Stomach (tissue), 9 donors: ENCODE data around the gene PIAS3. TPM values are rescaled to one million over a fixed set of nuclear protein-coding genes. Genes with fewer than 3 reads are reported as not detected.

Source experiments
- DNase-seq, 2 donors: peaks; one replicate each; pipeline versions ENCODE4 v3.0.0 to v3.0.0-alpha.2; 2013 to 2019
- H3K27ac ChIP-seq, 5 donors: fragments of 200-600 bp in 4 of 5; sonication (generic) in 4 of 5; one replicate each; pipeline ENCODE4 v1.5.1; 2013 to 2019; ENCODE audit warnings: mild to moderate bottlenecking in 1 of 5, moderate library complexity in 1 of 5
- H3K27me3 ChIP-seq, 3 donors: fragments of 200-600 bp; sonication (generic); one replicate each; pipeline ENCODE4 v1.5.1; 2017 to 2019; ENCODE audit warnings: mixed run types in 1 of 3
- H3K36me3 ChIP-seq, 4 donors: fragments of 200-600 bp; sonication (generic); 1 replicate in 3 of 4; 2 replicates in 1 of 4; pipeline ENCODE4 v1.5.1; 2016 to 2019
- H3K4me1 ChIP-seq, 4 donors: fragments of 200-600 bp; sonication (generic); one replicate each; pipeline ENCODE4 v1.5.1; 2016 to 2019
- H3K4me3 ChIP-seq, 4 donors: fragments of 200-600 bp; sonication (generic) in 3 of 4; one replicate each; pipeline ENCODE4 v1.5.1; 2016 to 2019; ENCODE audit warnings: mild to moderate bottlenecking in 1 of 4
- H3K9me3 ChIP-seq, 4 donors: fragments of 200-600 bp; sonication (generic); one replicate each; pipeline ENCODE4 v1.5.1; 2016 to 2019
- EP300 ChIP-seq: sonication (generic); formaldehyde crosslinking; IDR thresholded peaks from one replicate; pipeline ENCODE4 v1.6.1; 2017; ENCODE audit warnings: antibody characterized with exemption
- POLR2A ChIP-seq, 4 donors: fragments of 450-650 bp; IDR thresholded peaks; one replicate each; pipeline ENCODE4 v1.6.1; 2016; ENCODE audit warnings: antibody characterized with exemption in 4 of 4, control low read depth in 2 of 4, mild to moderate bottlenecking in 1 of 4, moderate library complexity in 1 of 4
- POLR2AphosphoS5 ChIP-seq, 3 donors: sonication (generic); formaldehyde crosslinking; IDR thresholded peaks; one replicate each; pipeline ENCODE4 v1.6.1; 2016; ENCODE audit warnings: antibody characterized with exemption in 3 of 3
- WGBS, 5 donors: extraction: QIAGEN DNeasy Blood & Tissue Kit in 3 of 5; methylation state at CpG; one replicate each; pipeline versions ENCODE4 v1.1.5 to v1.1.7; 2013 to 2018; 5-methylcytosine and 5-hydroxymethylcytosine counted together
- intact Hi-C: fragments of 100-400 bp; cut with DNase I; formaldehyde crosslinking; loops from one replicate; pipeline ENCODE4 v1.15.1; 2023; ENCODE audit warnings: low total_unique reads
- polyA plus RNA-seq, 3 donors: library from polyadenylated mRNA; stranded (reverse); fragments of 200-250 nt; gene quantifications; one replicate each; pipeline ENCODE4 v1.2.3, GENCODE V29; 2013
- small RNA-seq, 4 donors: library from RNA; depleted of rRNA; stranded (forward); fragments of <200 nt; gene quantifications; one replicate each; pipeline ENCODE3, GENCODE V24; 2016
- total RNA-seq, 5 donors: library from RNA; depleted of rRNA; stranded (reverse); fragments of >200 nt; gene quantifications; one replicate each; pipeline versions ENCODE4 v1.1.0 to v1.2.3, GENCODE V29; 2014 to 2016
- TF ChIP-seq, protein P1 (sequence below), 7 experiments: fragments of 450-650 bp in 4 of 7; fragments of 200-600 bp in 3 of 7; sonication (generic) in 3 of 7; IDR thresholded peaks; one replicate each; pipeline ENCODE4 v1.5.1; 2016 to 2019; ENCODE audit warnings: antibody characterized with exemption in 7 of 7, control low read depth in 2 of 7, mild to moderate bottlenecking in 1 of 7
- donor health status: healthy with polysubstance abuse.
- donor health status: Bipolar disorder and iron deficiency.
- donor health status: healthy.

PIAS3 gene
- total and polyA plus RNA-seq, 8 donors = 4.1 to 65.9 (median 24.1) TPM

DNA sequence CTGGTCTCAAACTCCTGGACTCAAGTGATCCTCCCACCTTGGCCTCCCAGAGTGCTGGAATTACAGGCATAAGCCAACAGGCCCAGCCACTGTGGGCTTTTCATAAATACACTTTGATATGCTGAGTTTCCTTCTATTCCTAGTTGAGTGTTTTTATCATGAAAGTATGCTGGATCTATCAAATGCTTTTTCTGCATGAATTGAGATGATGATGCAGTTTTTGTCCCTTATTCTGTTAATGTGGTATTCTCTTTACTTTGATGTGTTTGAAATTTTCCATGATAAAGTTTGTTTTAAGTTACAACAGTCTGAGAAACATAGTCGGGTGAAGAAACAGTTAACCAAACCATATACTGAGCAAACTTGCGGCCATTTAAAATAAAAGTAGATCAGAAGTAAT, 59.1 kb downstream of the PIAS3 start:
- 81 to 96% (median 91%) methylated on average over 2 of the region's 2 CpGs for WGBS, 5 donors
- Histone ChIP-seq H3K36me3 (no peaks in the 10 kb centered on the region), H3K9me3 (peaks cover 0 to 13% (median 5%) of the 10 kb centered on the region in 4 donors), H3K27me3 (no peaks in the 10 kb centered on the region), H3K4me1 (peaks cover 4 to 33% (median 16%) of the 10 kb centered on the region in 4 donors), H3K4me3 (no peak overlapping the region), H3K27ac (no peak overlapping the region)
- TF ChIP-seq, protein P1, sequence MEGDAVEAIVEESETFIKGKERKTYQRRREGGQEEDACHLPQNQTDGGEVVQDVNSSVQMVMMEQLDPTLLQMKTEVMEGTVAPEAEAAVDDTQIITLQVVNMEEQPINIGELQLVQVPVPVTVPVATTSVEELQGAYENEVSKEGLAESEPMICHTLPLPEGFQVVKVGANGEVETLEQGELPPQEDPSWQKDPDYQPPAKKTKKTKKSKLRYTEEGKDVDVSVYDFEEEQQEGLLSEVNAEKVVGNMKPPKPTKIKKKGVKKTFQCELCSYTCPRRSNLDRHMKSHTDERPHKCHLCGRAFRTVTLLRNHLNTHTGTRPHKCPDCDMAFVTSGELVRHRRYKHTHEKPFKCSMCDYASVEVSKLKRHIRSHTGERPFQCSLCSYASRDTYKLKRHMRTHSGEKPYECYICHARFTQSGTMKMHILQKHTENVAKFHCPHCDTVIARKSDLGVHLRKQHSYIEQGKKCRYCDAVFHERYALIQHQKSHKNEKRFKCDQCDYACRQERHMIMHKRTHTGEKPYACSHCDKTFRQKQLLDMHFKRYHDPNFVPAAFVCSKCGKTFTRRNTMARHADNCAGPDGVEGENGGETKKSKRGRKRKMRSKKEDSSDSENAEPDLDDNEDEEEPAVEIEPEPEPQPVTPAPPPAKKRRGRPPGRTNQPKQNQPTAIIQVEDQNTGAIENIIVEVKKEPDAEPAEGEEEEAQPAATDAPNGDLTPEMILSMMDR (IDR thresholded peaks at IDR 0.05) = no peak
- TF ChIP-seq EP300 (no peak), POLR2AphosphoS5 (IDR thresholded peaks at IDR 0.05) (no peak), POLR2A (IDR thresholded peaks at IDR 0.05) (no peak)
- intact Hi-C loops = no loop called here
- no peak for DNase-seq

Small RNA genes within 50 kb of the gene (small RNA-seq; reads per million reads assigned to genes)
- 0 to 0.08 (median 0) reads per million in 4 donors for gene MIR6736

Other genes starting within 250 kb of the PIAS3 start
- gene PDZK1, start 151.7 kb downstream of the PIAS3 start, total RNA-seq = 1 to 10 TPM in 3 of 5 donors, not detected in 2; 3.2 to 5.1 (median 3.5) TPM
- gene PDZK1, start 151.7 kb downstream of the PIAS3 start, polyA plus RNA-seq = 1 to 10 TPM in 1 of 3 donors, under 1 TPM in 2; 0.13 to 2.1 (median 0.62) TPM
- 1 to 10 TPM in 1 of 5 donors, under 1 TPM in 1, not detected in 3; 0.37 to 4.8 TPM for gene CD160, start 139.6 kb downstream of the PIAS3 start, total RNA-seq
- gene CD160, start 139.6 kb downstream of the PIAS3 start, polyA plus RNA-seq = under 1 TPM in 1 of 3 donors, not detected in 2; 0.25 TPM
- gene RNF115, start 35.0 kb downstream of the PIAS3 start, total RNA-seq = 10 to 100 TPM in 4 of 5 donors, 1 to 10 TPM in 1; 7.0 to 44.1 (median 19.3) TPM
- gene RNF115, start 35.0 kb downstream of the PIAS3 start, polyA plus RNA-seq = 1 to 10 TPM; 4.8 to 5.1 (median 4.9) TPM
- gene POLR3C, start 34.9 kb downstream of the PIAS3 start, total RNA-seq = 10 to 100 TPM in 4 of 5 donors, 1 to 10 TPM in 1; 5.3 to 34.4 (median 20.9) TPM
- 10 to 100 TPM; 13.8 to 24.6 (median 15.4) TPM for gene POLR3C, start 34.9 kb downstream of the PIAS3 start, polyA plus RNA-seq
- 10 to 100 TPM in 1 of 5 donors, 1 to 10 TPM in 3, not detected in 1; 3.2 to 18.3 (median 6.6) TPM for gene NUDT17, start 13.5 kb downstream of the PIAS3 start, total RNA-seq
- 1 to 10 TPM in 2 of 3 donors, under 1 TPM in 1; 0.61 to 3.0 (median 1.7) TPM for gene NUDT17, start 13.5 kb downstream of the PIAS3 start, polyA plus RNA-seq
- 1 to 10 TPM in 2 of 5 donors, under 1 TPM in 1, not detected in 2; 0.58 to 1.7 (median 1.2) TPM for gene ANKRD35, start 26.8 kb upstream of the PIAS3 start, total RNA-seq
- 1 to 10 TPM; 5.4 to 10.0 (median 5.8) TPM for gene ANKRD35, start 26.8 kb upstream of the PIAS3 start, polyA plus RNA-seq
- gene ITGA10, start 51.0 kb upstream of the PIAS3 start, total RNA-seq = 1 to 10 TPM in 4 of 5 donors, under 1 TPM in 1; 0.58 to 9.0 (median 5.5) TPM
- 1 to 10 TPM in 2 of 3 donors, under 1 TPM in 1; 0.37 to 2.7 (median 1.7) TPM for gene ITGA10, start 51.0 kb upstream of the PIAS3 start, polyA plus RNA-seq
- 10 to 100 TPM; 15.6 to 42.3 (median 25.2) TPM for gene PEX11B, start 59.6 kb upstream of the PIAS3 start, total RNA-seq
- gene PEX11B, start 59.6 kb upstream of the PIAS3 start, polyA plus RNA-seq = 10 to 100 TPM; 23.0 to 46.6 (median 38.4) TPM
- gene RBM8A, start 68.4 kb upstream of the PIAS3 start, total RNA-seq = 10 to 100 TPM in 4 of 5 donors, 1 to 10 TPM in 1; 9.3 to 81.3 (median 44.6) TPM
- 100 to 1,000 TPM in 2 of 3 donors, 10 to 100 TPM in 1; 79.3 to 113 (median 101) TPM for gene RBM8A, start 68.4 kb upstream of the PIAS3 start, polyA plus RNA-seq
- 10 to 100 TPM in 3 of 5 donors, 1 to 10 TPM in 2; 5.8 to 28.4 (median 14.0) TPM for gene LIX1L, start 98.9 kb upstream of the PIAS3 start, total RNA-seq
- 1 to 10 TPM; 7.2 to 8.2 (median 7.4) TPM for gene LIX1L, start 98.9 kb upstream of the PIAS3 start, polyA plus RNA-seq
- gene ANKRD34A, start 105.5 kb upstream of the PIAS3 start, total RNA-seq = 1 to 10 TPM in 1 of 5 donors, under 1 TPM in 2, not detected in 2; 0.73 to 2.6 (median 0.87) TPM
- gene ANKRD34A, start 105.5 kb upstream of the PIAS3 start, polyA plus RNA-seq = under 1 TPM in 2 of 3 donors, not detected in 1; 0.19 to 0.45 TPM
- 100 to 1,000 TPM in 1 of 5 donors, 10 to 100 TPM in 3, 1 to 10 TPM in 1; 5.8 to 165 (median 18.9) TPM for gene POLR3GL, start 105.6 kb upstream of the PIAS3 start, total RNA-seq
- 10 to 100 TPM; 31.4 to 53.2 (median 43.9) TPM for gene POLR3GL, start 105.6 kb upstream of the PIAS3 start, polyA plus RNA-seq
- gene TXNIP, start 137.5 kb upstream of the PIAS3 start, total RNA-seq = 1,000 to 10,000 TPM in 3 of 5 donors, 100 to 1,000 TPM in 2; 204 to 3,386 (median 1,054) TPM
- 100 to 1,000 TPM; 217 to 613 (median 334) TPM for gene TXNIP, start 137.5 kb upstream of the PIAS3 start, polyA plus RNA-seq
- gene HJV, start 162.7 kb upstream of the PIAS3 start, total RNA-seq = not detected
- gene HJV, start 162.7 kb upstream of the PIAS3 start, polyA plus RNA-seq = not detected